ENCODE results near the gene ZFYVE28.

DNA sequence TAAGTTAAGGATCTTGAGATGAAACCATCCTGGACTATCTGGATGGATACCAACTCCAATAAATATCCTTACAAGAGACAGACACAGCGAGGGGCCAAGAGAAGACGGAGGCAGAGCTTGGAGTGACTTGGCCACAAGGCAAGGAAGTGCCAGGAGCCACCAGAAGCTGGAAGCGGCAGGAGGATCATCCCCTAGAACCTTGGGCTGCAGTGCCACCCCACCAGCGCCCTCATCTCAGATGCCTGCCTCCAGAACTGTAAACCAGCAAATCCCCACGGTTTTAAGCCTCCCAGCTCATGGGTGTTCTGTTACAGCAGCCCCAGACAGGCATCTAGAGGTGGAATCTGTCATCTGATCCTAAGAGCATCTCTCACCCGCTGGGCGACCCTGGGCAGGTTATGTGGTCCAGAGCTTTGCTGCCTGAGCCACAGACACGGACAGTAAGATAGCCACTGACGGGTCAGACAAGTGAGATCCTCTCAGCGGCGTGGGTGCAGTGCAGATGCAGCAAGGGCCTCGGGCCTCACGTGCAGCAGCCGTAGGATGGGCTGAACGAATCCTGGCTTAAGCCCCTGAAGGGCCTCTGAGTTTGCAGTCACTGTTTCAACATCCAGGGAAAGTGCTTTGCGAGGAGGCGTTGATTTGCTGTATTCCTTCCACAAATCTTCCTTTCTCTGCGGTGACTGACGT is 131.4 kb downstream of the ZFYVE28 start:
- TF ChIP-seq, protein P1, sequence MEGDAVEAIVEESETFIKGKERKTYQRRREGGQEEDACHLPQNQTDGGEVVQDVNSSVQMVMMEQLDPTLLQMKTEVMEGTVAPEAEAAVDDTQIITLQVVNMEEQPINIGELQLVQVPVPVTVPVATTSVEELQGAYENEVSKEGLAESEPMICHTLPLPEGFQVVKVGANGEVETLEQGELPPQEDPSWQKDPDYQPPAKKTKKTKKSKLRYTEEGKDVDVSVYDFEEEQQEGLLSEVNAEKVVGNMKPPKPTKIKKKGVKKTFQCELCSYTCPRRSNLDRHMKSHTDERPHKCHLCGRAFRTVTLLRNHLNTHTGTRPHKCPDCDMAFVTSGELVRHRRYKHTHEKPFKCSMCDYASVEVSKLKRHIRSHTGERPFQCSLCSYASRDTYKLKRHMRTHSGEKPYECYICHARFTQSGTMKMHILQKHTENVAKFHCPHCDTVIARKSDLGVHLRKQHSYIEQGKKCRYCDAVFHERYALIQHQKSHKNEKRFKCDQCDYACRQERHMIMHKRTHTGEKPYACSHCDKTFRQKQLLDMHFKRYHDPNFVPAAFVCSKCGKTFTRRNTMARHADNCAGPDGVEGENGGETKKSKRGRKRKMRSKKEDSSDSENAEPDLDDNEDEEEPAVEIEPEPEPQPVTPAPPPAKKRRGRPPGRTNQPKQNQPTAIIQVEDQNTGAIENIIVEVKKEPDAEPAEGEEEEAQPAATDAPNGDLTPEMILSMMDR (IDR thresholded peaks at IDR 0.05), result no peak
- TF ChIP-seq POLR2A (IDR thresholded peaks at IDR 0.05), result no peak
